ENCODE data around the gene DKC1. TPM values are rescaled to one million over a fixed set of nuclear protein-coding genes. Genes with fewer than 3 reads are reported as not detected.
A peak's percentile ranks its signal among the peaks of the same experiment; 100 is the strongest.

The DKC1 gene
- total and polyA plus RNA-seq, 3 donors from 2014 or later = 58.8 to 93.1 (median 66.4) TPM

DNA sequence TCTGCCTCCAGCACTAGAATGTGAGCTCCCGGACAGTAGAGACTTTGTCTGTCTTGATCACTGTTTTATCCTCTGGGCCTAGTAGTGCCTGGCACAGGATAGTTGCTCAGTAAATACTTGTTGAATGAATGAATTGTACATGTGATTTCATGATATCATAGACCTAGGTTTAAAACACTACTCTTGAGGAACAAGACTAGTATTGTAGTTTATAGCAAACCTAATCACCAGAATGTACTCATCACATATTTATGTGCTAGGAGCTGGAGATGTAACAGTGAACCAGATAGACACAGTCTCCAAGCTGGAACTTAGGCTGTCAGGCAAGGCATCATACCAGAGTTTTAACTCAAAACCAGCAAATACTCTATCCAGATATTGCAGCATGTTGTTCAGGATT, 35.2 kb upstream of the DKC1 start:
- no peak overlapping the region for H3K4me3 ChIP-seq
- no peak for DNase-seq
- intact Hi-C loops (cut with DNase I; ENCODE audit: low total_unique reads) = no loop called here
- no peaks in the 10 kb centered on the region for H3K27me3 ChIP-seq
- WGBS, 2 donors = 45 to 67% methylated on average over 1 of the region's 1 CpG
- no peaks in the 10 kb centered on the region for H3K9me3 ChIP-seq
- H3K27ac ChIP-seq = no peak overlapping the region
- no peaks in the 10 kb centered on the region for H3K36me3 ChIP-seq (ENCODE audit: low read depth, missing control alignments)
- no peak for TF ChIP-seq POLR2A (IDR thresholded peaks at IDR 0.05)
- TF ChIP-seq CTCF (IDR thresholded peaks at IDR 0.05) = no peak
- peaks cover 12% of the 10 kb centered on the region for H3K4me1 ChIP-seq

DNA sequence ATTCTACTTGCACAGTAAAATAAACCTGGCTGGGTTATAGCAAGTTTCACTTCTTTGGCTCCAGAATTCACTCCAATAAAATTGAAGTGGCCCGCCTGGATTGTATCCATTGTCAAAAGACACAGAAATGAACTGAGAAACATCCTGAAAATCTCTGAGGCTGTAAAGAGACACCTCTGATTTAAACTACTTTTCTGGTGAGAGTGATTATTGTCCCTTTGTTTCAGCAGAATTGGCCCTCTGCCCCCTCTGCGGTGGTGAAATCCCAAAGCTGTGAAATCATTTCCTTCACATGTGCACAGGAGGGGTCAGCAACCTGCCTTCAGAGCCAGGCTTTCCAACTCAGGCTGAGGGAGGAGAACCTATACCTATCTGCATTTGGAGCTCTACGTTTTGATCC, 34.8 kb upstream of the DKC1 start:
- H3K4me1 ChIP-seq = peaks cover 12% of the 10 kb centered on the region
- intact Hi-C loops (cut with DNase I; ENCODE audit: low total_unique reads) = no loop called here
- TF ChIP-seq CTCF (IDR thresholded peaks at IDR 0.05) = no peak
- H3K4me3 ChIP-seq = no peak overlapping the region
- H3K27me3 ChIP-seq = no peaks in the 10 kb centered on the region
- no peak overlapping the region for H3K27ac ChIP-seq
- WGBS, 2 donors = 43 to 44% methylated on average over 1 to 3 of the region's 3 CpGs
- H3K9me3 ChIP-seq = no peaks in the 10 kb centered on the region
- peak; percentile 31 for DNase-seq
- no peaks in the 10 kb centered on the region for H3K36me3 ChIP-seq (ENCODE audit: low read depth, missing control alignments)

DNA sequence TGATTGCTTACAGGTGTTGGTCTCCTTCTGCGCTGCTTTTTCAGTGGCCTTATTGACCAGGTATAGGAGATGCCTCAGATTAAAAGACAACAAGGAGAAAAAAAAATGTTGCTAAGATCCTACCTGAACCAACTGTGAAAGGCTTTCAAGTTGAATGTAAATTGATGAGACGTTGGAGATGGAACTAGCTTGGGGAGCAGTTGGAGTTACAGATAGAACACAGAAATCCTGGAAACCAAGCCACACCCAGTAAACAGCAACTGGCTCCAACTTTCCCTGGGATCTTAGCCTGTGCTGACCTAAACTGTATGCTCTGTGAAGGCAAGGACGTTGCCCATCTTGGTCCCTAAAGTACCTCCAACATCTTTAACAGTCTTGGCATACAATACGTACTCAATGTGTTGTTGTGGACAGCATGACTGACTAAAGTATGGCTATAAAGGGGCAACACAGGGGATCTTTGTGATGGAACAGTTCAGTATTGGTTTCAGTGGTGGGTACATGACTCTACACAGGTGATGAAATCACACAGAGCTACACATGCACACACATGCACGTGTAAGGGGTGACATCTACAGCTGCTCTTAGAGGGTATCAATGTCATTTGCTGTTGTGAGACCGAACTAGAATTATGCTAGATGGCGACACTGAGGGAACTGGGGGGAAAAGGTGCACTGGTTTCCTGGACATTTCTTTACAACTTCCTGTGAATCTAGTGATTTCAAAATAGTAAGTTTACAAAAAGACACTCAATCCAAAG, 34.1 kb upstream of the DKC1 start:
- TF ChIP-seq CTCF (IDR thresholded peaks at IDR 0.05) (no peak), POLR2A (IDR thresholded peaks at IDR 0.05) (no peak)
- Histone ChIP-seq H3K36me3 (ENCODE audit: low read depth, missing control alignments) (no peaks in the 10 kb centered on the region), H3K9me3 (no peaks in the 10 kb centered on the region), H3K4me3 (no peak overlapping the region), H3K27ac (no peak overlapping the region), H3K4me1 (peaks cover 12% of the 10 kb centered on the region), H3K27me3 (no peaks in the 10 kb centered on the region)
- intact Hi-C loops (cut with DNase I; ENCODE audit: low total_unique reads) = no loop called here
- 78 to 81% methylated on average over 6 to 7 of the region's 7 CpGs for WGBS, 2 donors
- no peak for DNase-seq

- 58 to 80% methylated on average over 2 to 3 of the region's 3 CpGs for WGBS, 2 donors
- H3K4me1 ChIP-seq = peaks cover 20% of the 10 kb centered on the region
- intact Hi-C loops (cut with DNase I; ENCODE audit: low total_unique reads) = no loop called here
- DNase-seq = no peak
- H3K9me3 ChIP-seq = no peaks in the 10 kb centered on the region
- no peaks in the 10 kb centered on the region for H3K36me3 ChIP-seq (ENCODE audit: low read depth, missing control alignments)
- peak overlapping the region in 1 of 2 donors; percentile 30 for H3K27ac ChIP-seq
- TF ChIP-seq POLR2A (IDR thresholded peaks at IDR 0.05) (no peak), CTCF (IDR thresholded peaks at IDR 0.05) (no peak)
- no peaks in the 10 kb centered on the region for H3K27me3 ChIP-seq
- no peak overlapping the region for H3K4me3 ChIP-seq
These were observed 33.2 kb upstream of the DKC1 start for GRCh38 chrX:154729439-154729838.

All from testis (tissue), 3 donors.